MM.1S (cell line): ENCODE data around the gene KRR1.

ENCODE experiments used
- EZH2 ChIP-seq: fragments of 300-600 bp; sonication (generic); optimal IDR thresholded peaks from 2 replicates; pipeline ENCODE3; 2017; ENCODE audit warnings: low read depth, mild to moderate bottlenecking, antibody characterized with exemption, low read length, mixed read lengths
- TF ChIP-seq, protein P1 (sequence below): fragments of 300-600 bp; sonication (generic); IDR thresholded peaks from 2 replicates; pipeline ENCODE4 v1.5.1; 2016; ENCODE audit warnings: antibody characterized with exemption, low read length, mixed read lengths

DNA sequence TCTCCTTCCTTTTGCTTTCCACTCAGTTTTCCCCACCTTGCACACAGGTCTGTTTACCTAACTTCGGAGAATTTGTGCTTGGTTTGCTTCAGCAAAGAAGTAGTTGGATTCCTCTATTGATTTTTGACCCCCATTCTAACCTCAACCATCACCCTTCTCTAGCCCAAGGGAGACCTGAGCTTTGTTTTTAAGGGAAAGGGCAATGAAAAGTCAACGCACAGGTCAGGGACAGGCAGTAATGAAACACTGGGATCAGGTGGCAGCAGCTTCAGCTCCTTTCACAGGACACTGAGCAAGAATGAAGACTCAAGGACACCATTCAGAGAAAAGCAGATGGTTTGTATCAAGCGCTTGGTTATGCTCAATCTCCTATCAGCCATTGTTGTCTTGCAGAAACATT lies 46.9 kb upstream of the KRR1 start:
- TF ChIP-seq, protein P1, sequence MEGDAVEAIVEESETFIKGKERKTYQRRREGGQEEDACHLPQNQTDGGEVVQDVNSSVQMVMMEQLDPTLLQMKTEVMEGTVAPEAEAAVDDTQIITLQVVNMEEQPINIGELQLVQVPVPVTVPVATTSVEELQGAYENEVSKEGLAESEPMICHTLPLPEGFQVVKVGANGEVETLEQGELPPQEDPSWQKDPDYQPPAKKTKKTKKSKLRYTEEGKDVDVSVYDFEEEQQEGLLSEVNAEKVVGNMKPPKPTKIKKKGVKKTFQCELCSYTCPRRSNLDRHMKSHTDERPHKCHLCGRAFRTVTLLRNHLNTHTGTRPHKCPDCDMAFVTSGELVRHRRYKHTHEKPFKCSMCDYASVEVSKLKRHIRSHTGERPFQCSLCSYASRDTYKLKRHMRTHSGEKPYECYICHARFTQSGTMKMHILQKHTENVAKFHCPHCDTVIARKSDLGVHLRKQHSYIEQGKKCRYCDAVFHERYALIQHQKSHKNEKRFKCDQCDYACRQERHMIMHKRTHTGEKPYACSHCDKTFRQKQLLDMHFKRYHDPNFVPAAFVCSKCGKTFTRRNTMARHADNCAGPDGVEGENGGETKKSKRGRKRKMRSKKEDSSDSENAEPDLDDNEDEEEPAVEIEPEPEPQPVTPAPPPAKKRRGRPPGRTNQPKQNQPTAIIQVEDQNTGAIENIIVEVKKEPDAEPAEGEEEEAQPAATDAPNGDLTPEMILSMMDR = no peak
- TF ChIP-seq EZH2 = no peak
